Measurements from ENCODE around the gene GALM.

The GALM gene

DNA sequence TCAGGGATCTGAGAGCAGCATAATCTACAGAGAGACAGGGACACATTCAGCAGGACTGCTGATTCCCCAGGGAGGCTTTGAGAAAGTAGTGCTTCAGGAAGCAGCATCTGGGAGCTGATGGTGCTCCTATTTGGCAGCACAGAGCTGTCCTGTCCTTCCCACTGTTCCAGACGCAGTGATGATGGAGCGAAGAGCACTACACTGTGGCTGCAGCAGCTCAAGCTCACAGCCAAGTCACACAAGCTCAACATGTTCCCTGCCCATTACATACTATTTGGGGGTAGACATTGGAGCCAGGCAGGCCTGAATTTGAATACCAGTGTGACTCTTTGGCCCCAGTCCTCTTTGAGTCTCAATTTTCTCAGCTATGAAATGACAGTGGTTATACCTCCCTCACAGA is 15.2 kb upstream of the GALM start:
- Histone ChIP-seq H3K27me3 (ENCODE audit: insufficient read depth, low read length) (0 out of 2 replicates have a peak, but pooled peaks cover 6% of the 10 kb centered on the region), H3K9me3 (ENCODE audit: low read length) (no peaks in the 10 kb centered on the region), H3K4me2 (ENCODE audit: low read length) (no peak overlapping the region), H3K36me3 (ENCODE audit: insufficient read depth, low read length) (no peaks in the 10 kb centered on the region), H3F3A (ENCODE audit: insufficient read depth, low read length) (no peaks in the 10 kb centered on the region), H3K9ac (ENCODE audit: low read length) (no peak overlapping the region), H3K4me1 (ENCODE audit: insufficient read depth, low read length, severe bottlenecking) (peaks cover 9% of the 10 kb centered on the region), H2AFZ (ENCODE audit: low read length) (no peak overlapping the region), H3K79me2 (ENCODE audit: insufficient read depth, low read length) (no peaks in the 10 kb centered on the region), H3K27ac (ENCODE audit: low read depth, low read length, poor library complexity, severe bottlenecking) (no peak overlapping the region), H4K20me1 (ENCODE audit: insufficient read depth, low read length) (no peaks in the 10 kb centered on the region), H3K9me2 (ENCODE audit: low read depth, low read length) (no peaks in the 10 kb centered on the region), H3K4me3 (ENCODE audit: low read depth, low read length, poor library complexity, severe bottlenecking) (no peak overlapping the region)
- TF ChIP-seq, protein P1, sequence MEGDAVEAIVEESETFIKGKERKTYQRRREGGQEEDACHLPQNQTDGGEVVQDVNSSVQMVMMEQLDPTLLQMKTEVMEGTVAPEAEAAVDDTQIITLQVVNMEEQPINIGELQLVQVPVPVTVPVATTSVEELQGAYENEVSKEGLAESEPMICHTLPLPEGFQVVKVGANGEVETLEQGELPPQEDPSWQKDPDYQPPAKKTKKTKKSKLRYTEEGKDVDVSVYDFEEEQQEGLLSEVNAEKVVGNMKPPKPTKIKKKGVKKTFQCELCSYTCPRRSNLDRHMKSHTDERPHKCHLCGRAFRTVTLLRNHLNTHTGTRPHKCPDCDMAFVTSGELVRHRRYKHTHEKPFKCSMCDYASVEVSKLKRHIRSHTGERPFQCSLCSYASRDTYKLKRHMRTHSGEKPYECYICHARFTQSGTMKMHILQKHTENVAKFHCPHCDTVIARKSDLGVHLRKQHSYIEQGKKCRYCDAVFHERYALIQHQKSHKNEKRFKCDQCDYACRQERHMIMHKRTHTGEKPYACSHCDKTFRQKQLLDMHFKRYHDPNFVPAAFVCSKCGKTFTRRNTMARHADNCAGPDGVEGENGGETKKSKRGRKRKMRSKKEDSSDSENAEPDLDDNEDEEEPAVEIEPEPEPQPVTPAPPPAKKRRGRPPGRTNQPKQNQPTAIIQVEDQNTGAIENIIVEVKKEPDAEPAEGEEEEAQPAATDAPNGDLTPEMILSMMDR (IDR thresholded peaks at IDR 0.05; ENCODE audit: low read length): no peak
- no peak for TF ChIP-seq EZH2 (IDR thresholded peaks at IDR 0.05; ENCODE audit: borderline replicate concordance, low read length)

DNA sequence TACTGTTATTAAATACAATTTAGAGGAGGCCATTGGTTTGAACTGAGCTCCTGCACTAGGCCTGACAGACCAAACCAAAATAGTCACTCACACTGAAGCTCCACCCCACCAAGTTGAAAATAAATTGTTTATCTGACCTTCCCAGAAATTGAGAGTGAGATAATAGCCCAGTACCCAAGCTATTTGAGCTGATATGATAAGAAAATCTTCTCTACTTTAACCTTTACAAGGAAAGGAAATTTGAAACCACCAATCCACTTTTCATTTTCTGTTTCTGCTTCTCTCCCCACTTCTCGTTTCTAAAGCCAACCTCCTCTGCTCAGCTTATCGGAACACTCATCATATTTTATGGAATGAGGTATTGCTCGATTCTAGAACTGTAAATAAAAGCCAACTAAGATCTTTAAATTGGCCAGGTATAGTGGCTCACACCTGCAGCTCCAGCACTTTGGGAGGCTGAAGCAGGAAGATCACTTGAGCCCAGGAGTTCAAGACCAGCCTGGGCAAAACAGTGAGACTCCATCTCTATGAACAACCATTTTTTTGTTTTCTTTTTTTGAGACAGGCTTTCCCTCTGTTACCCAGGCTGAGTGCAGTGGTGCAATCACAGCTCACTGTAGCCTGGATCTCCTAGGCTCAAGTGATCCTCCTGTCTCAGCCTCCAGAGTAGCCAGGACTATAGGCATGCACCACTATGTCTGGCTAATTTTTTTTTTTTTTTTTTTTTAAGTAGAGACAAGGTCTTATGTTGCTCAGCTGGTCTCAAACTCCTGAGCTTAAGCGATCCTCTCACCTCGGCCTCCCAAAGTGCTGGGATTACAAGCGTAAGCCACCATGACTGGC is 13.3 kb upstream of the GALM start:
- H3K9me2 ChIP-seq (ENCODE audit: low read depth, low read length): no peaks in the 10 kb centered on the region
- no peak overlapping the region for H3K9ac ChIP-seq (ENCODE audit: low read length)
- no peaks in the 10 kb centered on the region for H3F3A ChIP-seq (ENCODE audit: insufficient read depth, low read length)
- no peaks in the 10 kb centered on the region for H3K36me3 ChIP-seq (ENCODE audit: insufficient read depth, low read length)
- H3K79me2 ChIP-seq (ENCODE audit: insufficient read depth, low read length): no peaks in the 10 kb centered on the region
- no peak overlapping the region for H2AFZ ChIP-seq (ENCODE audit: low read length)
- no peak overlapping the region for H3K27ac ChIP-seq (ENCODE audit: low read depth, low read length, poor library complexity, severe bottlenecking)
- H3K9me3 ChIP-seq (ENCODE audit: low read length): no peaks in the 10 kb centered on the region
- H3K4me2 ChIP-seq (ENCODE audit: low read length): no peak overlapping the region
- H3K4me3 ChIP-seq (ENCODE audit: low read depth, low read length, poor library complexity, severe bottlenecking): no peak overlapping the region
- H3K27me3 ChIP-seq (ENCODE audit: insufficient read depth, low read length): 0 out of 2 replicates have a peak, but pooled peaks cover 6% of the 10 kb centered on the region
- peaks cover 9% of the 10 kb centered on the region for H3K4me1 ChIP-seq (ENCODE audit: insufficient read depth, low read length, severe bottlenecking)
- no peaks in the 10 kb centered on the region for H4K20me1 ChIP-seq (ENCODE audit: insufficient read depth, low read length)
- TF ChIP-seq EZH2 (IDR thresholded peaks at IDR 0.05; ENCODE audit: borderline replicate concordance, low read length): no peak
- TF ChIP-seq, protein P1 (IDR thresholded peaks at IDR 0.05; ENCODE audit: low read length): no peak

DNA sequence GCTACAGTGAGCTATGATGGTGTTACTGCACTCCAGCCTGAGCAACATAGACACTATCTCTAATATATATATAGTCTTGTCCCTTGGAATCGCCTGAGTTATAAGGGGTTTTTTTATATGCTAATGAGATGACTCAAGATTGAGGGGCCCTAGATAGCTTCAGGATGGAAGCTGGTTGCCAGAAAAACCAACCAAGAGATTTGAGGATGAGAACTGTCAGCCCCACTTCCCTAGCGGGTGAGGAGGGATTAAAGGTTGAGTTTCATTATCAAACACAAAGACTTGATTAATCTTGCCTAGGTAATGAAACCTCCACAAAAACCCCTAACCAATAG is 12.6 kb upstream of the GALM start:
- Histone ChIP-seq H3F3A (ENCODE audit: insufficient read depth, low read length) (no peaks in the 10 kb centered on the region), H2AFZ (ENCODE audit: low read length) (no peak overlapping the region), H3K4me2 (ENCODE audit: low read length) (no peak overlapping the region), H3K4me3 (ENCODE audit: low read depth, low read length, poor library complexity, severe bottlenecking) (no peak overlapping the region), H3K27me3 (ENCODE audit: insufficient read depth, low read length) (0 out of 2 replicates have a peak, but pooled peaks cover 6% of the 10 kb centered on the region), H3K36me3 (ENCODE audit: insufficient read depth, low read length) (no peaks in the 10 kb centered on the region), H3K4me1 (ENCODE audit: insufficient read depth, low read length, severe bottlenecking) (peaks cover 3% of the 10 kb centered on the region), H3K9me3 (ENCODE audit: low read length) (no peaks in the 10 kb centered on the region), H3K9me2 (ENCODE audit: low read depth, low read length) (no peaks in the 10 kb centered on the region), H3K79me2 (ENCODE audit: insufficient read depth, low read length) (no peaks in the 10 kb centered on the region), H3K9ac (ENCODE audit: low read length) (no peak overlapping the region), H3K27ac (ENCODE audit: low read depth, low read length, poor library complexity, severe bottlenecking) (no peak overlapping the region), H4K20me1 (ENCODE audit: insufficient read depth, low read length) (no peaks in the 10 kb centered on the region)
- TF ChIP-seq, protein P1 (IDR thresholded peaks at IDR 0.05; ENCODE audit: low read length): no peak
- no peak for TF ChIP-seq EZH2 (IDR thresholded peaks at IDR 0.05; ENCODE audit: borderline replicate concordance, low read length)
